A549 (cell line): ENCODE results near the gene CABCOCO1.

Source experiments
- HDAC2 ChIP-seq: fragments of 200-600 bp; sonication (generic); IDR thresholded peaks from 2 replicates; pipeline ENCODE4 v1.6.1; 2016
- NR3C1 ChIP-seq: fragments of >200 bp; sonication (Bioruptor Twin); formaldehyde crosslinking; IDR thresholded peaks from 3 replicates; pipeline ENCODE4 v1.6.1; 2017
- POLR2A ChIP-seq: IDR thresholded peaks from 2 replicates; pipeline ENCODE4 v1.6.1; 2012; ENCODE audit warnings: mild to moderate bottlenecking, low read length
- RAD21 ChIP-seq, 2 experiments: fragments of >200 bp in 1 of 2; sonication (Bioruptor Twin) in 1 of 2; formaldehyde crosslinking in 1 of 2; IDR thresholded peaks in 1 of 2; conservative IDR thresholded peaks in 1 of 2; 2 replicates in 1 of 2; 3 replicates in 1 of 2; pipeline ENCODE4 v1.6.1; 2012 to 2018; ENCODE audit warnings: inconsistent platforms in 1 of 2
- RNF2 ChIP-seq: fragments of 200-600 bp; sonication (generic); IDR thresholded peaks from 2 replicates; pipeline ENCODE4 v1.6.1; 2016; ENCODE audit warnings: low read depth, mild to moderate bottlenecking, antibody characterized with exemption, moderate library complexity, borderline replicate concordance
- SMC3 ChIP-seq: fragments of >200 bp; sonication (Bioruptor Twin); formaldehyde crosslinking; IDR thresholded peaks from 3 replicates; pipeline ENCODE4 v1.6.1; 2018; ENCODE audit warnings: inconsistent platforms
- TP53 ChIP-seq: fragments of 250-450 bp; sonication (Bioruptor Pico); IDR thresholded peaks from 2 replicates; pipeline ENCODE4 v1.5.0; 2021; ENCODE audit warnings: mild to moderate bottlenecking, moderate library complexity
- ZFP36 ChIP-seq: fragments of 450-650 bp; IDR thresholded peaks from 2 replicates; pipeline ENCODE4 v1.6.1; 2014; ENCODE audit warnings: borderline replicate concordance; ENCODE audit not compliant: partially characterized antibody
- TF ChIP-seq, protein P1 (sequence below): fragments of >200 bp; sonication (Bioruptor Twin); formaldehyde crosslinking; IDR thresholded peaks from 3 replicates; pipeline ENCODE4 v1.5.1; 2016
- TF ChIP-seq, protein P2 (sequence below): fragments of 450-650 bp; IDR thresholded peaks from 2 replicates; pipeline ENCODE4 v1.6.1; 2014; ENCODE audit warnings: antibody characterized with exemption
- TF ChIP-seq, protein P3 (sequence below): fragments of 200-600 bp; sonication (generic); IDR thresholded peaks from 2 replicates; pipeline ENCODE4 v1.6.1; 2016; ENCODE audit warnings: antibody characterized with exemption, mild to moderate bottlenecking, moderate library complexity

DNA sequence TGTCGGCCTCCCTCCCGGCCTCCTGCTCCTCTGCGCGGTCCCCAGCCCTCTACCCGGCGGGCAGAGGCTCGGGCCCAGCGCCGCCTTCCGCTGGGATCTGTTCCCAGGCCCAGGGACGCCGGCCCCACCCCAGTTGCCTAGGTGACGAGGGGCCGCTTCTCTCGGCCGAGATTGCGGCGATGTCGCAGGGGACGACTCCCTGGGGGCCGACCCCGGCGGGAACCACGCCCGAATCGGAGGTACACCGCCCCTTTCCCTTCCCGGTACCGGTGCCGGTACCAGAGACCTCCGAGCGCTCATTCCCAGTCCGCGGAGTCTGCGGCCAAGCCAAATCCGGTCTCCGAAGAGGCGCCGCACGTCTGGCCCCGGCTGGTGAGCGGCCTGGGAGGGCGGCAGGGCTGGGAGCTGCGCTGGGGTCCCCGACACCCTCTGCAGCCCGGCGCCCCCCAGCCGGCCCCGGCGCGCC lies at the start of gene CABCOCO1:
- TF ChIP-seq, protein P1, sequence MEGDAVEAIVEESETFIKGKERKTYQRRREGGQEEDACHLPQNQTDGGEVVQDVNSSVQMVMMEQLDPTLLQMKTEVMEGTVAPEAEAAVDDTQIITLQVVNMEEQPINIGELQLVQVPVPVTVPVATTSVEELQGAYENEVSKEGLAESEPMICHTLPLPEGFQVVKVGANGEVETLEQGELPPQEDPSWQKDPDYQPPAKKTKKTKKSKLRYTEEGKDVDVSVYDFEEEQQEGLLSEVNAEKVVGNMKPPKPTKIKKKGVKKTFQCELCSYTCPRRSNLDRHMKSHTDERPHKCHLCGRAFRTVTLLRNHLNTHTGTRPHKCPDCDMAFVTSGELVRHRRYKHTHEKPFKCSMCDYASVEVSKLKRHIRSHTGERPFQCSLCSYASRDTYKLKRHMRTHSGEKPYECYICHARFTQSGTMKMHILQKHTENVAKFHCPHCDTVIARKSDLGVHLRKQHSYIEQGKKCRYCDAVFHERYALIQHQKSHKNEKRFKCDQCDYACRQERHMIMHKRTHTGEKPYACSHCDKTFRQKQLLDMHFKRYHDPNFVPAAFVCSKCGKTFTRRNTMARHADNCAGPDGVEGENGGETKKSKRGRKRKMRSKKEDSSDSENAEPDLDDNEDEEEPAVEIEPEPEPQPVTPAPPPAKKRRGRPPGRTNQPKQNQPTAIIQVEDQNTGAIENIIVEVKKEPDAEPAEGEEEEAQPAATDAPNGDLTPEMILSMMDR: peak; percentile 21; the same call in 1 of the 3 replicates
- TF ChIP-seq POLR2A: no peak
- no peak for TF ChIP-seq NR3C1
- TF ChIP-seq, protein P2, sequence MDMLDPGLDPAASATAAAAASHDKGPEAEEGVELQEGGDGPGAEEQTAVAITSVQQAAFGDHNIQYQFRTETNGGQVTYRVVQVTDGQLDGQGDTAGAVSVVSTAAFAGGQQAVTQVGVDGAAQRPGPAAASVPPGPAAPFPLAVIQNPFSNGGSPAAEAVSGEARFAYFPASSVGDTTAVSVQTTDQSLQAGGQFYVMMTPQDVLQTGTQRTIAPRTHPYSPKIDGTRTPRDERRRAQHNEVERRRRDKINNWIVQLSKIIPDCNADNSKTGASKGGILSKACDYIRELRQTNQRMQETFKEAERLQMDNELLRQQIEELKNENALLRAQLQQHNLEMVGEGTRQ: no peak
- no peak for TF ChIP-seq ZFP36
- no peak for TF ChIP-seq TP53
- peak; percentile 45; the same call in 1 of the 3 replicates for TF ChIP-seq SMC3
- TF ChIP-seq RNF2: no peak
- peak; percentile 20 to 52; a peak in 4 of 5 replicates for TF ChIP-seq RAD21 (conservative IDR thresholded peaks at IDR 0.05 in 1 of 2, IDR thresholded peaks at IDR 0.05 in 1 of 2)
- TF ChIP-seq, protein P3, sequence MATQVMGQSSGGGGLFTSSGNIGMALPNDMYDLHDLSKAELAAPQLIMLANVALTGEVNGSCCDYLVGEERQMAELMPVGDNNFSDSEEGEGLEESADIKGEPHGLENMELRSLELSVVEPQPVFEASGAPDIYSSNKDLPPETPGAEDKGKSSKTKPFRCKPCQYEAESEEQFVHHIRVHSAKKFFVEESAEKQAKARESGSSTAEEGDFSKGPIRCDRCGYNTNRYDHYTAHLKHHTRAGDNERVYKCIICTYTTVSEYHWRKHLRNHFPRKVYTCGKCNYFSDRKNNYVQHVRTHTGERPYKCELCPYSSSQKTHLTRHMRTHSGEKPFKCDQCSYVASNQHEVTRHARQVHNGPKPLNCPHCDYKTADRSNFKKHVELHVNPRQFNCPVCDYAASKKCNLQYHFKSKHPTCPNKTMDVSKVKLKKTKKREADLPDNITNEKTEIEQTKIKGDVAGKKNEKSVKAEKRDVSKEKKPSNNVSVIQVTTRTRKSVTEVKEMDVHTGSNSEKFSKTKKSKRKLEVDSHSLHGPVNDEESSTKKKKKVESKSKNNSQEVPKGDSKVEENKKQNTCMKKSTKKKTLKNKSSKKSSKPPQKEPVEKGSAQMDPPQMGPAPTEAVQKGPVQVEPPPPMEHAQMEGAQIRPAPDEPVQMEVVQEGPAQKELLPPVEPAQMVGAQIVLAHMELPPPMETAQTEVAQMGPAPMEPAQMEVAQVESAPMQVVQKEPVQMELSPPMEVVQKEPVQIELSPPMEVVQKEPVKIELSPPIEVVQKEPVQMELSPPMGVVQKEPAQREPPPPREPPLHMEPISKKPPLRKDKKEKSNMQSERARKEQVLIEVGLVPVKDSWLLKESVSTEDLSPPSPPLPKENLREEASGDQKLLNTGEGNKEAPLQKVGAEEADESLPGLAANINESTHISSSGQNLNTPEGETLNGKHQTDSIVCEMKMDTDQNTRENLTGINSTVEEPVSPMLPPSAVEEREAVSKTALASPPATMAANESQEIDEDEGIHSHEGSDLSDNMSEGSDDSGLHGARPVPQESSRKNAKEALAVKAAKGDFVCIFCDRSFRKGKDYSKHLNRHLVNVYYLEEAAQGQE: no peak
- TF ChIP-seq HDAC2: no peak
